ENCODE measurements around the gene ANTXR2.

ANTXR2 gene

DNA sequence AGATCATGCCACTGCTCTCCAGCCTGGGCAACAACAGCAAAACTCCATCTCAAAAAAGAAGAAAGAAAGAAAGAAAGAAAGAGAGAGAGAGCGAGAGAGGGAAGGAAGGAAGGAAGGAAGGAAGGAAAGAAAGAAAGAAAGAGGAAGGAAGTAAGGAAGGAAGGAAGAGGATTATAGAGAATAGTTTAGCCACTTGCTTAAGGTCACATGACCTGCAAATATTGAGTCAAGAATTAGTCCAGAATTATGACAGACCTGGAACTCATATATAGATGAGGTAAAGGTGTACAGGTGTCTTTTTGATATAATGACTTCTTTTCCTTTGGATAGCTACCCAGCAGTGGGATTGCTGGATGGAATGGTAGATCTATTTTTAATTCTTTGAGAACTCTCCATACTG is 25.6 kb upstream of the ANTXR2 start:
- no peak for TF ChIP-seq ZNF274 (IDR thresholded peaks at IDR 0.05; ENCODE audit: low read depth, low read length)

DNA sequence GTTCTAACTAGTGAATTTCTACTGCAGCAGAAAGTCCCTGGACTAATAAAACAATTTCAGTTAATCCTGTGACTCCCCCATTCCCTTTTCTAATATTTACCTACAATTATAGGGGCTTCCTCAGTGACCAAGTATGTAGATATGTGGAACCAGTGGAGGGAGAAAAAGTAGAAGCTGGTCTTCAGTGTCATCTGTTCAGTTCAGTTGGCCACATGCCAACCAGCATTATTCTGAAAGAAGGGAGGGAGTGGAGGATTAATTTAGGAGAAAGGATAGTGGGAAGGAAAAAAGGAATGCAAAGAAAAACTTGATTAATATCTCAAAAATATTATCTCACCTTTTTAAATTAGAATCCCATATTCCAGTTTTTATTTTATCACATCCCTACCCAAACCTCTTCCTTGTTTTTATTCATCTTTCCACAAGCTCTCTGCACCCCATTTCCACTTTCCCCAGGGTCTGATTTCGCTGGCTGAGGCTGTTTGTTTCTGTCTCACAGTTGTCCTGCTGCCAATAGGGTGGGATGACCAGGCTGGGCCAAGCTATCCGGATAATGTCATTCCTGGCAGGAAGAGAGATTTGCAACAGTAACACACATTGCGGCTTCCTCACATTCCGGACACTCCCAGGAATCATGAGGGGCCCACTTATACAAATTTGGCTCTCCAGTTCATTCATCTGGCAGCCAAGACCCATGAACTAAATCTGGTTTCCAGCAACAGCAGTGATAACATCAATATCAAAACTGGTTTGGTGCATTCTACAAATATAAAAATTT is 24.6 kb upstream of the ANTXR2 start:
- H3K4me3 ChIP-seq (ENCODE audit: low read length), result no peak overlapping the region

More for the DNA sequence above, 25.6 kb upstream of the ANTXR2 start:
- H3K4me3 ChIP-seq (ENCODE audit: low read length), result no peak overlapping the region

DNA sequence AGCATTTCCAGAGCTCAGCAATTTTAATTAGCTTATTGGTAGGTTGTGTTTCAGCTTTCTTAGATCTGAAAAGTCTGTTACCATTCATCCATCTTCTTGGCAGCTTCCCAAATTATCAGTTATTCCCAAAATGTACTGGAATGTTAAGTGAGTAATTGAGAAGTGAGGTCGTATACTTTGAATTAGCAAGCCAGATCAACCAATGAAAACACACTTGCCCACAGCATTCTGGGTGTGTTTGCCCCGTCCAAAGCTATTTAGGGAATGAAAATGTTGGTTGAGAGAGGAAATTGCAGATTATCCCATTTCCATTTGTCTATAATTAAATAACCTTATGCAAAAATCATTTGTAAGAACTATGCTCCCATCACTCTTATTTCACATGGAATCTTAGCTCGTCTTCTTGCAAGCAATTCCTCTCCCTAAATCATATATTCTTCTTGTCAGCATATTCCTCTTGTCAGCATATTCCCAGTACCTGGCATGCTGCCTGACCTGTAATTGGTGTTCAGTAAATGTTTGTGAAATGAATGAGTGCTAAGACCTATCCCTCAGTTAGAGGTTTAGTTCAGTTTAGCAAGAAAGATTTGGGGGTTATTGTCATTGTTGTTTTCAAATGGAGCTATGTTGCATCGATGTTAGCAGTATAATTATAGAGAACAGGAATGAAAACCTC is 23.3 kb upstream of the ANTXR2 start:
- no peak for TF ChIP-seq ZNF274 (IDR thresholded peaks at IDR 0.05; ENCODE audit: low read depth, low read length)
- no peak overlapping the region for H3K4me3 ChIP-seq (ENCODE audit: low read length)

More for the DNA sequence above, 24.6 kb upstream of the ANTXR2 start:
- no peak for TF ChIP-seq ZNF274 (IDR thresholded peaks at IDR 0.05; ENCODE audit: low read depth, low read length)

DNA sequence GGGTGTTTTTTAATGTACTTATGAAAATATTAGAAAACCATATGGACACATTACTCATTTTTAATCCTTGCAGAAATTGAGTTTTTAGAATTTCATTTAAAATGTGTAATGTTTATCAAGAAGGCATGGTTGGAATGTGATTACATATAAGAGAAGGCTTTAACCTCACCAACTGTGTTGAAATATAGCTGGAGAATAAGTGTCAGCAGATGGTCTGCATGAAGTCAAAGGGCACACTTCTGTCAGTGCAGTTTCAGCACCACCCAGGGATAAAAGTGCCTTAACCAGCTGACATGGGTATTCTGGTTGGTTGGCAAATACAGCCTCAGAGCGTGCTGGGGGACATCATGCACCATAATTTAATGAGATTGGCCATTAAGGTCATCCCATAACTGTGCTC is 21.2 kb upstream of the ANTXR2 start:
- H3K4me3 ChIP-seq (ENCODE audit: low read length), result no peak overlapping the region
- no peak for TF ChIP-seq ZNF274 (IDR thresholded peaks at IDR 0.05; ENCODE audit: low read depth, low read length)

DNA sequence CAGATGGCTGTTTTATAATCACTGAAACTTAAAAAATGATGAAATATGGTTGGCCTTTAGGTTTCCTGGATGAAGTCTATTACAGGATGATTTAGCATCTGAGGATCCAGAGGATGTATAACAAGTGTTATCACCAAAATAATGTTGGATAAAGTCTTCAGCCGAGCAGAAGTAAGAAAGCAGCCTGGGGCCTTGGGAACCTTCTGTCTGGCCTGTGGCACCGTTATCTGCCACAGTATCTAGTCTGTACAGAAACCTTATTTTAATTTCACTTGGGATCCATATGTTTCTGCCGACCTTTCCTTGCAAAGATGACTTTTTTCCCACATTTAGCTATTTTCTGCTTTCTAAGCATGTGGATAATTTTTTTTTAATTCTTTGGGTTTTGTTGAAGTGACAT is 20.5 kb upstream of the ANTXR2 start:
- H3K4me3 ChIP-seq (ENCODE audit: low read length), result no peak overlapping the region
- TF ChIP-seq ZNF274 (IDR thresholded peaks at IDR 0.05; ENCODE audit: low read depth, low read length), result no peak

DNA sequence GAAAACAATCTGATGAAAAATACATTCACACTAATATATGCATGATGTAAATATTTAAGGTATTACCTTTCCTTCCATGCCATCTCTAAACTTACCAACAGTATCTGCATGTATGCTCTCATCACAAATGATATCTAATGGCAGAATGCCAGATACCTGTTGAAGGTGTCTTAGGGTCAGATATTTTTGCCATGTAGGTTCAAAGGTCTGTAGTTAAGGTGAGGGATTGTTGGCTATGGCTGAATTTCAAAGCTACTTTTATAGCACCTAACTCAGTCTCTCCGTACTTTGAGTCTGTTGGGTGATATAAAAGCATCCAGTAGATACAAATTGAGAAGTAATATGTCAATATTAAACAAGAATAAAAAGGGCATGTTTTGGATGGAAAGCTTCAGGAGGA is 19.8 kb upstream of the ANTXR2 start:
- TF ChIP-seq ZNF274 (IDR thresholded peaks at IDR 0.05; ENCODE audit: low read depth, low read length), result no peak
- no peak overlapping the region for H3K4me3 ChIP-seq (ENCODE audit: low read length)

DNA sequence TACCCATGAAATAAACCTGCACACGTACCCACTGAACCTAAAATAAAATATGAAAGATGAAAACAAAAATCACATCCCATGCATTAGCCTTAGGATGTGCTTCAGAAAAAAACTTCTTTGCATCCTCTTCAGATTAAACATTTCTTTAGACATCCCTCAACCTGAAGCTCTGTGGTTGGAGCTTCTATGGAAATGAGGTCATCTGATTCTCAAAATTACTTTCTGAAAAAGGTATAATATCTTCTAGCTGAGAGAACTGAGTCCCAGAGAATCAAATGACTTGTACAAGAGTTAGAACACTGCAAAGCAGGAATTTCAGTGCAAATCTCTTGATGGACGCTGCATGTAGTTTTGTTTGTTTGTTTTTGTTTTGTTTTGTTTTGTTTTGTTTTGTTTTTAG is 19.1 kb upstream of the ANTXR2 start:
- TF ChIP-seq ZNF274 (IDR thresholded peaks at IDR 0.05; ENCODE audit: low read depth, low read length), result no peak
- H3K4me3 ChIP-seq (ENCODE audit: low read length), result no peak overlapping the region

DNA sequence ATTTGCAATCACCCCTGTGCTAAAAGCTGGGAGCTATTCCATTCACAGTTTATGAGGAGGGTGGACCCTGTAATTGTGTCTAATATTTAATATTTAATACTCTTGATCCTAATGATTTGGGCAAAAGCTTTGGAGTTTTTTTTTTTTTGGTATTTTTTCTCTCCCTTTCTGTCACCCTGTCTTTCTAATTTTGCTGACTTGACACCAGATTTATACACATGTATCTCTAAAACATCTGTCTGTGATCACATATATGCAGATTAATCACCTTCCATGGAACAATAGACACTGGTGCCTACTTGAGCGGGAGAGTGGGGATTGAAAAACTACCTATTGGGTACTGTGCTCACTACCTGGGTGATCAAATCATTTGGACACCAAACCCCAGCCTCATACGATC is 18.7 kb upstream of the ANTXR2 start:
- TF ChIP-seq ZNF274 (IDR thresholded peaks at IDR 0.05; ENCODE audit: low read depth, low read length), result no peak
- H3K4me3 ChIP-seq (ENCODE audit: low read length), result no peak overlapping the region

DNA sequence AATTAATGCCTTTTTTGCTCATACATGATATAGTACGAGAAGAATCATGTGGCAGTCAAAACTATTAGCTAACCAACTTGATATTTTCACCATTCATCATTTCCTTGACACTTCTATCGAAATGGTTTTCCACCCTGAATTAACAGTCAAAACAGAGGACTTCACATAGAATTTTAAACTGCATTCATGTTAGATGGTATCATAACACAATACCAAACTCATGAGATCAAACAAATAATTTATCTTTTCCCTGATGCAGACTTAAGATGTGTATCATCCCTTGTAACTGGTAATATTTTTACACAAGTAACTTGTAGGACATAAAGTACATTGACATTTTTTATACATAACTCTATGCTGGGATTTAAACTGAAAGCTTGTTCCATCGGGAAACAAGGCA is 18.2 kb upstream of the ANTXR2 start:
- no peak overlapping the region for H3K4me3 ChIP-seq (ENCODE audit: low read length)
- no peak for TF ChIP-seq ZNF274 (IDR thresholded peaks at IDR 0.05; ENCODE audit: low read depth, low read length)

DNA sequence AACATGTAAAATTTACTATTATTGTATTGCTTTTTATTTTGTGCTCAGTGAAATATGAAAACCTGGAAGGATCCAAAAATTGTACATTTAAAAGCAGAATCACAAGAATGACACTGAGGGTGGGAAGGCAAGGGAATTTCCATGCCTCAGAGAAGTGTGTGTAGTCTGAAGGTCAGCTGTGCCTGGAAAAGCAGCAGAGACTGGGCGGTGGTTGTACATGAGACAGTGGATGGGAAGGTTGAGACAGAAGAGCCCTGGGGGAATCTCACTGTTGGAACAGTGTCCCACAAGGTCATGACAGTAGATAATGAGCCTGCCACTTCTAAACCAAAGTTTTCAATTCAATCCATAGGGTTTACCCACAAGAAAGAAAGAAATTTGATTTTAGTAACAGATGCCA is 17.1 kb upstream of the ANTXR2 start:
- H3K4me3 ChIP-seq (ENCODE audit: low read length), result no peak overlapping the region
- no peak for TF ChIP-seq ZNF274 (IDR thresholded peaks at IDR 0.05; ENCODE audit: low read depth, low read length)

DNA sequence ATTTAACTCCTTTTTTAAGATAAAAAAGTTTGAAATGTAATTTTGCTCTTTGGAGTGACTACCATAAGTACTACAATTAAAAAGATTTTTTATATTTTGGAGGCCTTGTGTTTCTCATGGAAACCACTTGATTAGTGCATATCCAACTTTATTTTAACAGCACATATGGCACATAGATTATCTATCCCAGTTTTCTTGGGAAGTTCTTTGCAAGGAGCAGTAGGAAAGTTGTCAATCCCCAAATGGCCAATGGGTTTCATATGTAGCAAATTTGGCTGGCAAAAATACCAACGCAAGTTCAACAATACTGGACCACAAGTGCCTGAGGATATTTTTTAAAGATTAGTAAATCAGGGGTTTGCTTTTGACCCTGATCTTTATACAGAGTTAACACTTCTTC is 15.4 kb upstream of the ANTXR2 start:
- no peak overlapping the region for H3K4me3 ChIP-seq (ENCODE audit: low read length)
- no peak for TF ChIP-seq ZNF274 (IDR thresholded peaks at IDR 0.05; ENCODE audit: low read depth, low read length)

DNA sequence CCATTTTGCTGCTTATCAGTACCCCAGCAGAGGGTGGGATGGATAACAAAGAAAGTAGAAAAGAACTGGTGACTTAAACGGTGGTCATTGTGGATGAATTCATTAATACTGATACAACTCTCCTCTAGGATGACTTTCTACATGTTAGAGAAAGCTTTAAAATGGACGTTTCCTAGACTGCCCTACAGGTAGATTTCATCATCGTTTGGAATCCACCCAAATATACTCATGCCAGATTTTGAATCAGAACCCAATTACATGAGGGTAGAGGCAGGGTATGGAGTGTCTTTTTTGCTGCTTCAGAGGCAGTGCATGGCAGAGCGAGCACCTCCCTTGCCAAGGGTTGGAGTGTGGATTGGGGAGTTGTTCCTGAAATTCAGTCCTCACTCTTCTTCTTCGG is 13.3 kb upstream of the ANTXR2 start:
- H3K4me3 ChIP-seq (ENCODE audit: low read length), result no peak overlapping the region
- no peak for TF ChIP-seq ZNF274 (IDR thresholded peaks at IDR 0.05; ENCODE audit: low read depth, low read length)

DNA sequence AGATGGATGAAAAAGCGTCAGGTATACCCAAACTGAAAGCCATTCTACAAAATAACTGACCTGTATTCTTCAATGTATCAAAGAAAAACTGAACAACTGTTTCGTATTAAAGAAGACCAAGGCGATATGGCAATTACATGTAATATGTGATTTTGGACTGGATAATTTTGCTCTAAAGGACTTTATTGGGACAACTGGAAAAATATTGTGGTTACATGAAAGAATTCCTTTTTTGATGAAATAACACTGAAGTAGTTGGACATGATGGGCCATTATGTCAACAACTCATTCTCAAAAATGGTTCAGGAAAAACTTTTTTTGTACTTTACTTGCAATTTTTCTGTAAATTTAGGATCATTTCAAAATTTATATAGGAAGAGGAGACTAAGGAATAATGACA is 12.1 kb upstream of the ANTXR2 start:
- H3K4me3 ChIP-seq (ENCODE audit: low read length), result no peak overlapping the region
- TF ChIP-seq ZNF274 (IDR thresholded peaks at IDR 0.05; ENCODE audit: low read depth, low read length), result no peak

DNA sequence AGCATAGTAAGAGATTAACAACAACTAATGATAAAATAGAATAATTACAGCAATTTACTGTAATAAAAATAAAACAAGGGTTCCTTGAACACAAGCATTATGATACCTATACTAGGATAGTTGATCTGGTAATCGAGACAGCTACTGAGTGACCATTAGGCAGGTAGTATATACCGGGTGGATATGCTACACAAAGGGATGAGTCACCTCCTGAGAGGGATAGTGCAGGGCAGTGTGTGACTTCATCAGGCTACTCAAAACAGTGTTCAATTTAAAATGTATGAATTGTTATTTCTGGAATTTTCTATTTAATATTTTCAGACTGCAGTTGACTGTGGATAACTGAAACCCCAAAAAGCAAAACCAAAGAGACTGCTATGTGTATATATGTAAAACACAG is 9.7 kb upstream of the ANTXR2 start:
- no peak overlapping the region for H3K4me3 ChIP-seq (ENCODE audit: low read length)
- TF ChIP-seq ZNF274 (IDR thresholded peaks at IDR 0.05; ENCODE audit: low read depth, low read length), result no peak

DNA sequence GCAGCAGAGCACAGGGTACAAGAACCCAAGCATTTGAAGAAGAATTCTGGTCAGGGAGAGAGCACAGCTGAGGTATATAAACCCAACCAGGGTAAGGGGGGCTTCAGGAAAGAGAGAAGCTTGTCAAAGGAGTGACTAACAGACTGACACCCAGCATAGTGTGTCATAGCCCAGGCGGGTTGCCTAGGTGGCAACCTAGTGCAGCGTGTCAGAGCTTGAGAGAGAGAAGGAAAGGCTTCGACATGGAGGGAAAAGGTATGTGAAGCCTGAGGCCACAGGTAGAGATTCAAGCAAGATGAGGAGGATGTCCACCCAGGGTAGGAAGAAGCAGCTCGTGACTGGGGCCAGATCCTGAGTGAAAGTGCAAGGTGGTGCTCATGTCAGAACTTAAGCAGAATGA is 8.5 kb upstream of the ANTXR2 start:
- H3K4me3 ChIP-seq (ENCODE audit: low read length), result no peak overlapping the region
- TF ChIP-seq ZNF274 (IDR thresholded peaks at IDR 0.05; ENCODE audit: low read depth, low read length), result no peak

All from GM08714 (cell line).